ENCODE data around the gene TARP.

TARP gene

GRCh38 chr7:38273286-38273995 is at the start of gene TARP:
Gene TARP (minus strand): TSS chr7:38273636.
- DNase-seq = no peak

- no peak for DNase-seq
Measured at GRCh38 chr7:38323156-38323555, 49.7 kb upstream of the TARP start.

GRCh38 chr7:38322461-38322860 is 49.0 kb upstream of the TARP start:
- no peak for DNase-seq

- DNase-seq = no peak
Measured at GRCh38 chr7:38321967-38322366, 48.5 kb upstream of the TARP start.

- DNase-seq = no peak
Measured at GRCh38 chr7:38321515-38321944, 48.1 kb upstream of the TARP start.

- no peak for DNase-seq
Measured at GRCh38 chr7:38321050-38321449, 47.6 kb upstream of the TARP start.

- DNase-seq = no peak
Measured at GRCh38 chr7:38319873-38320272, 46.4 kb upstream of the TARP start.

- no peak for DNase-seq
Measured at GRCh38 chr7:38318803-38319416, 45.5 kb upstream of the TARP start.

- DNase-seq = no peak
Measured at GRCh38 chr7:38318241-38318640, 44.8 kb upstream of the TARP start.

GRCh38 chr7:38317515-38317914 is 44.1 kb upstream of the TARP start:
- no peak for DNase-seq

GRCh38 chr7:38316733-38317360 is 43.4 kb upstream of the TARP start:
- DNase-seq = no peak

GRCh38 chr7:38315410-38315809 is 42.0 kb upstream of the TARP start:
- DNase-seq = no peak

GRCh38 chr7:38312821-38313220 is 39.4 kb upstream of the TARP start:
- DNase-seq = no peak

- DNase-seq = no peak
Measured at GRCh38 chr7:38311329-38311937, 38.0 kb upstream of the TARP start.

GRCh38 chr7:38310591-38311101 is 37.2 kb upstream of the TARP start:
- DNase-seq = no peak

GRCh38 chr7:38309555-38309954 is 36.1 kb upstream of the TARP start:
- DNase-seq = no peak

GRCh38 chr7:38308140-38308539 is 34.7 kb upstream of the TARP start:
- DNase-seq = no peak

GRCh38 chr7:38307640-38308039 is 34.2 kb upstream of the TARP start:
- no peak for DNase-seq

- peak; percentile 72 for DNase-seq
Measured at GRCh38 chr7:38306914-38307313, 33.5 kb upstream of the TARP start.

- DNase-seq = no peak
Measured at GRCh38 chr7:38306171-38306570, 32.7 kb upstream of the TARP start.

GRCh38 chr7:38303866-38304265 is 30.4 kb upstream of the TARP start:
- DNase-seq = no peak

GRCh38 chr7:38300175-38300574 is 26.7 kb upstream of the TARP start:
- DNase-seq = no peak

- DNase-seq = no peak
Measured at GRCh38 chr7:38299275-38299931, 26.0 kb upstream of the TARP start.
